Esophagus muscularis mucosa (tissue), 4 donors: Measurements from ENCODE around the gene JPT1. TPM values are rescaled to one million over a fixed set of nuclear protein-coding genes. Genes with fewer than 3 reads are reported as not detected.
"Not testable (repeated sequence)": the region's sequence is repeated elsewhere in the genome, so short reads cannot be mapped to it uniquely, and the experiment has no call there.

Experiments
- DNase-seq: peaks from one replicate; pipeline ENCODE4 v3.0.0-alpha.2; 2017; ENCODE audit errors: extremely low spot score
- H3K27ac ChIP-seq, 4 donors: fragments of 200-600 bp; sonication (generic); replicated peaks in 1 of 4; 1 replicate in 3 of 4; 2 replicates in 1 of 4; pipeline ENCODE4 v1.5.1; 2016 to 2019; ENCODE audit warnings: mild to moderate bottlenecking in 1 of 4
- H3K27me3 ChIP-seq, 4 donors: fragments of 200-600 bp; sonication (generic); one replicate each; pipeline versions ENCODE4 v1.5.1 to v1.6.0; 2016 to 2019
- H3K36me3 ChIP-seq, 4 donors: fragments of 200-600 bp; sonication (generic); one replicate each; pipeline ENCODE4 v1.5.1; 2016 to 2019
- H3K4me1 ChIP-seq, 4 donors: fragments of 200-600 bp; sonication (generic); one replicate each; pipeline ENCODE4 v1.5.1; 2016 to 2019
- H3K4me3 ChIP-seq, 4 donors: fragments of 200-600 bp; sonication (generic); 1 replicate in 2 of 4; 2 replicates in 2 of 4; pipeline ENCODE4 v1.5.1; 2016 to 2019; ENCODE audit warnings: mild to moderate bottlenecking in 4 of 4, moderate library complexity in 1 of 4
- H3K9me3 ChIP-seq, 4 donors: fragments of 200-600 bp; sonication (generic); 1 replicate in 3 of 4; 2 replicates in 1 of 4; pipeline ENCODE4 v1.5.1; 2016 to 2019
- EP300 ChIP-seq: sonication (generic); formaldehyde crosslinking; IDR thresholded peaks from one replicate; pipeline ENCODE4 v1.6.1; 2017; ENCODE audit warnings: antibody characterized with exemption
- POLR2A ChIP-seq: fragments of 450-650 bp; IDR thresholded peaks from one replicate; pipeline ENCODE4 v1.6.1; 2017; ENCODE audit warnings: antibody characterized with exemption, moderate library complexity, mild to moderate bottlenecking, low read depth
- POLR2AphosphoS5 ChIP-seq, 2 donors: sonication (generic); formaldehyde crosslinking; IDR thresholded peaks; one replicate each; pipeline ENCODE4 v1.6.1; 2017; ENCODE audit warnings: antibody characterized with exemption in 2 of 2
- WGBS: methylation state at CpG from one replicate; pipeline ENCODE4 v1.1.5; 2018; 5-methylcytosine and 5-hydroxymethylcytosine counted together
- intact Hi-C: fragments of 100-400 bp; cut with DNase I; formaldehyde crosslinking; loops from one replicate; pipeline ENCODE4 v1.15.1; 2023
- total RNA-seq, 4 donors: library from RNA; depleted of rRNA; stranded (reverse); fragments of >200 nt; gene quantifications; one replicate each; pipeline versions ENCODE4 v1.1.0 to v1.2.1, GENCODE V29; 2016
- TF ChIP-seq, protein P1 (sequence below), 3 experiments: fragments of 200-600 bp in 2 of 3; fragments of 450-650 bp in 1 of 3; sonication (generic) in 2 of 3; IDR thresholded peaks; one replicate each; pipeline ENCODE4 v1.5.1; 2017 to 2019; ENCODE audit warnings: antibody characterized with exemption in 3 of 3, mild to moderate bottlenecking in 2 of 3, moderate library complexity in 1 of 3

Gene JPT1
- total RNA-seq, 4 donors from 2014 or later = 5.4 to 24.2 (median 18.4) TPM

DNA sequence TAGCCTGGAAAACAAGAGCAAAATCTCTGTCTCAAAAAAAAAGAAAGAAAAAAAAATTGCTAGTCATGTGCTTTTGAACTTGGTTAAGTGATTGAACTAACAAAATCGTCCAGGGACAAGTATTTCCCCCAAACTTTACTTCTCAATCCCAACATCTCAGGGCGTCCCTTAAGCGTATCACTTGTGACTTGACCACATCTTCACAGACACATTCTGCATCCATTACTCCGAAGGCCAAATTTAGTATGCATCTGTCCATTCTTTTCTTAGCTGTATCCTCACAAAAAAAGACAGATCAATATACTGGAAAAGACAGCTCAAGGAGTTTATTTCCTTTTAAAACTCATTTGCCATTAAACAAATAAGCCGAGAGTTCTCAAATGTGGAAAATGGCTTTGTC is 5.9 kb upstream of the JPT1 start:
- intact Hi-C loops = no loop called here
- peaks cover 4 to 30% (median 14%) of the 10 kb centered on the region in 4 donors for H3K36me3 ChIP-seq
- H3K27me3 ChIP-seq = no peaks in the 10 kb centered on the region
- no peak for DNase-seq
- no peak overlapping the region for H3K27ac ChIP-seq
- H3K9me3 ChIP-seq = no peaks in the 10 kb centered on the region
- TF ChIP-seq EP300 (no peak), POLR2A (no peak), POLR2AphosphoS5 (IDR thresholded peaks at IDR 0.05) (no peak)
- TF ChIP-seq, protein P1, sequence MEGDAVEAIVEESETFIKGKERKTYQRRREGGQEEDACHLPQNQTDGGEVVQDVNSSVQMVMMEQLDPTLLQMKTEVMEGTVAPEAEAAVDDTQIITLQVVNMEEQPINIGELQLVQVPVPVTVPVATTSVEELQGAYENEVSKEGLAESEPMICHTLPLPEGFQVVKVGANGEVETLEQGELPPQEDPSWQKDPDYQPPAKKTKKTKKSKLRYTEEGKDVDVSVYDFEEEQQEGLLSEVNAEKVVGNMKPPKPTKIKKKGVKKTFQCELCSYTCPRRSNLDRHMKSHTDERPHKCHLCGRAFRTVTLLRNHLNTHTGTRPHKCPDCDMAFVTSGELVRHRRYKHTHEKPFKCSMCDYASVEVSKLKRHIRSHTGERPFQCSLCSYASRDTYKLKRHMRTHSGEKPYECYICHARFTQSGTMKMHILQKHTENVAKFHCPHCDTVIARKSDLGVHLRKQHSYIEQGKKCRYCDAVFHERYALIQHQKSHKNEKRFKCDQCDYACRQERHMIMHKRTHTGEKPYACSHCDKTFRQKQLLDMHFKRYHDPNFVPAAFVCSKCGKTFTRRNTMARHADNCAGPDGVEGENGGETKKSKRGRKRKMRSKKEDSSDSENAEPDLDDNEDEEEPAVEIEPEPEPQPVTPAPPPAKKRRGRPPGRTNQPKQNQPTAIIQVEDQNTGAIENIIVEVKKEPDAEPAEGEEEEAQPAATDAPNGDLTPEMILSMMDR (IDR thresholded peaks at IDR 0.05) = no peak
- 92% methylated on average over 5 of the region's 5 CpGs for WGBS
- H3K4me1 ChIP-seq = peaks cover 0 to under 1% (median 0%) of the 10 kb centered on the region in 4 donors
- H3K4me3 ChIP-seq = no peak overlapping the region

GRCh38 chr17:75159196-75160031 is 5.1 kb upstream of the JPT1 start:
- no peaks in the 10 kb centered on the region for H3K27me3 ChIP-seq
- H3K9me3 ChIP-seq = no peaks in the 10 kb centered on the region
- DNase-seq = no peak
- 97% methylated on average over 4 of the region's 4 CpGs for WGBS
- TF ChIP-seq POLR2AphosphoS5 (IDR thresholded peaks at IDR 0.05) (no peak), POLR2A (no peak), EP300 (no peak)
- TF ChIP-seq, protein P1 (IDR thresholded peaks at IDR 0.05) = no peak
- no peak overlapping the region for H3K4me3 ChIP-seq
- peaks cover 3 to 7% (median 6%) of the 10 kb centered on the region in 4 donors for H3K4me1 ChIP-seq
- intact Hi-C loops = no loop called here
- no peak overlapping the region for H3K27ac ChIP-seq
- H3K36me3 ChIP-seq = peaks cover 0 to 22% (median 6%) of the 10 kb centered on the region in 4 donors

- intact Hi-C loops = not testable (repeated sequence)
- WGBS = 89% methylated on average over 8 of the region's 8 CpGs
Measured at GRCh38 chr17:75158480-75158879, 4.2 kb upstream of the JPT1 start.

DNA sequence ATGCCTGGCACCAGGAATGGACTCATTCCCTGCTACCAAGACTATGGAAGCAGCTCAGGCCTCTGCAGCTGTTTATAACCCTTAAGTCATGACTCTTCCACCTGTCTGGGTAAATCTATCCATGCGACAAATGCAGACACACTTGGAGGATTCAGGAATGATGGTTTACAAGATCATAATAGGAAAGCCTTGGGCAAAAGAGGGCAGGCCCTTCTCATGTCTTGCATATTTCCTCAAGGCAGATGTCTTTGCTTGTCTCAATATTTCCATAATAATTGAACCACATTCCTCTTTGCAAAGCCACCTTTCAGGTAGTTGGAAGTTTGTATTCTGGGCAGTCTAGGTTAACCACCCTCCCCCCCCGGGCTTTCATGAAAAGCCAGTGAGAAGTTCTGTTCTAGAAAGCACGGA is 884 bp upstream of the JPT1 start:
- WGBS = 95% methylated on average over 3 of the region's 3 CpGs
- H3K36me3 ChIP-seq = peaks cover 0 to 8% (median 0%) of the 10 kb centered on the region in 4 donors
- H3K4me3 ChIP-seq = peak overlapping the region in 2 of 4 donors; percentile 79 to 95
- no peak for DNase-seq
- peaks cover 11 to 23% (median 21%) of the 10 kb centered on the region in 4 donors for H3K4me1 ChIP-seq
- peak overlapping the region in 2 of 4 donors; percentile 52 to 86 for H3K27ac ChIP-seq
- intact Hi-C loops = no loop called here
- TF ChIP-seq, protein P1 (IDR thresholded peaks at IDR 0.05) = no peak
- TF ChIP-seq POLR2AphosphoS5 (IDR thresholded peaks at IDR 0.05) = no peak
- TF ChIP-seq EP300 = no peak
- no peak for TF ChIP-seq POLR2A
- no peaks in the 10 kb centered on the region for H3K27me3 ChIP-seq
- no peaks in the 10 kb centered on the region for H3K9me3 ChIP-seq

More at GRCh38 chr17:75158480-75158879, 4.2 kb upstream of the JPT1 start:
- not testable (repeated sequence) for H3K27me3 ChIP-seq, H3K27ac ChIP-seq, H3K9me3 ChIP-seq, DNase-seq, H3K4me3 ChIP-seq
- Histone ChIP-seq H3K36me3 (peaks cover 0 to 14% (median 2%) of the 10 kb centered on the region in 4 donors), H3K4me1 (peaks cover 6 to 12% (median 11%) of the 10 kb centered on the region in 4 donors)

DNA sequence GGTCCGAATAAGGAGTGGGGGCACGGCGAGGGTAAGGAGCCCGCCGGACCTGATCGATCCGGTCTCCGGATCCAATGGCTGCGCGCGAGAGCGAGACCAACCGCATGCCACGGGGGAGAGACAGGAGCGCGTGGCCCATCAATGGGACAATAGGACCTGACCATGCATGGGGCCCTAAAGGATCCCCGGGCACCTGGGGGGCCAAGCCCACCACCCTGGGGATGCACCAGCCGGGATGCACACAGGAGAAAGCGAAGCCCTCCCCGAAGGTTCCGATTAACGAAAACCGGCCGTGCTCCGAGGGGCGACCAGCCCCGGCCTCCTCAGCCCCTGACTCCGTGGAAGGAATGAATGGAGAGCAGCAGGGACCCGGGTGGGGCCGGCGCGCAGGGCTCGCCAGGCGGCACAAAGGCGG is 525 bp downstream of the JPT1 start:
- WGBS = 0% methylated on average over 15 of the region's 35 CpGs
- Histone ChIP-seq H3K4me3 (peak overlapping the region; percentile 74 to 97 (median 87)), H3K27me3 (no peaks in the 10 kb centered on the region), H3K9me3 (no peaks in the 10 kb centered on the region), H3K4me1 (peaks cover 11 to 23% (median 21%) of the 10 kb centered on the region in 4 donors), H3K27ac (peak overlapping the region; percentile 60 to 86 (median 80)), H3K36me3 (no peaks in the 10 kb centered on the region)
- intact Hi-C loops = no loop called here
- TF ChIP-seq EP300 (no peak), POLR2AphosphoS5 (IDR thresholded peaks at IDR 0.05) (no peak), POLR2A (no peak)
- TF ChIP-seq, protein P1 (IDR thresholded peaks at IDR 0.05) = no peak
- DNase-seq = no peak
